Duodenal mucosa (tissue), 2 donors: ENCODE measurements around the gene ADGRD2.

Experiments used
- H3K27ac ChIP-seq: one replicate; pipeline ENCODE4 v1.7.0; 2013; ENCODE audit warnings: low read depth, low read length
- H3K27me3 ChIP-seq, 2 donors: one replicate each; pipeline ENCODE4 v1.7.0; 2013; ENCODE audit warnings: low read length in 2 of 2, control low read depth in 1 of 2; ENCODE audit not compliant: insufficient read depth in 2 of 2, control insufficient read depth in 1 of 2
- H3K36me3 ChIP-seq, 2 donors: one replicate each; pipeline ENCODE4 v1.7.0; 2013; ENCODE audit warnings: low read length in 2 of 2, control low read depth in 1 of 2; ENCODE audit not compliant: insufficient read depth in 2 of 2, control insufficient read depth in 1 of 2
- H3K4me1 ChIP-seq, 2 donors: one replicate each; pipeline ENCODE4 v1.7.0; 2013; ENCODE audit warnings: low read length in 2 of 2, control low read depth in 1 of 2; ENCODE audit not compliant: insufficient read depth in 2 of 2, control insufficient read depth in 1 of 2
- H3K4me3 ChIP-seq, 2 donors: one replicate each; pipeline ENCODE4 v1.7.0; 2013; ENCODE audit warnings: low read length in 2 of 2, low read depth in 1 of 2
- H3K9ac ChIP-seq, 2 donors: one replicate each; pipeline ENCODE4 v1.7.0; 2013; ENCODE audit warnings: low read length in 2 of 2, low read depth in 1 of 2
- H3K9me3 ChIP-seq, 2 donors: one replicate each; pipeline ENCODE4 v1.7.0; 2013; ENCODE audit warnings: low read length in 2 of 2, control low read depth in 1 of 2; ENCODE audit not compliant: control insufficient read depth in 1 of 2

ADGRD2 gene

DNA sequence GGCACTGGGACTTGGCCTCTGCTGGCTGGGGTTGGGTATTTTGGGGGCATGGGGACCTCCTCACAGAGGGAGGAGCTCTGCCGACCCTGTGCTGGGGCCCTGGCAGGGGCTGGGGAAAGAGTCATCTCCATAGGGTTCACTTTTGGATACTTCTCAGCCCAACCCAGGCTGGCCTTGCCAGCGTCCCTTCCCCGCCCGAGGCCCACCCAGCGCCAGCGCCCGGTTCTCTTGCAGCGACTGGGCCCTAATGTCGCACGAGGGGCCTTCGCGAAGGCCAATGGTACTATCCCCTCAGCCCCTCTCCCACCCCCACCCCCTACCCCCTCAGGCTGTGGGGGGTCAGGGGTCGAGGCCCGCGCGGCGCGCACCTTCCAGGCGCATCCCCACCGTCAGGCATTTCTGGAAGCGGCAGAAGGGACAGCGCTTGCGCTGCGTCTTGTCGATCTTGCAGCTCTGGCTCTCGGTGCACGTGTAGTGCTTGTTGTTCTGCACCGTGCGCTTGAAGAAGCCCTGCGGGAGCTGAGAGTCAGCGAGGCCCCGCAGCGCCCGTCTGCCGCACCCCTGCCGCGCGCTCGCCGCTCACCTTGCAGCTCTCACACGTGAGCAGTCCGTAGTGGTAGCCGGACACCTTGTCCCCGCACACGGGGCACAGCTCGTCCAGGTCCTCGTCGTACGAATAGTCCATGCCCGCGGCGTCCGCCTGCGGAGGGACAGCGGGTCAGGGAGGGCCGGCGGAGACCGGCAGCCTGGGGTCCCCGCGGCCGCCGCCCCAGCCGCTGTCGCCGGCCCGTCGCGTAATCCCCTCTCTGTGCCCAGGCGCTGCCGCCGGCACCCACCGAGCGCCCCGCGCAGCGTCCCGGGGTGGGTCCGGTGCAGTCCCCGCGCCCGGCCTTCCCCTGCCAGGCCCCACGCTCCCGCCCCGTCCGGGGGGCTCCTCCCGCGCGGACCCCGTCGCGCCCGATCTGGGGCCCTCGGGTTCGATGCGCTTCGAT lies 52.8 kb downstream of the ADGRD2 start:
- no peak overlapping the region for H3K4me3 ChIP-seq
- H3K36me3 ChIP-seq = no peaks in the 10 kb centered on the region
- H3K9me3 ChIP-seq = no peaks in the 10 kb centered on the region
- no peak overlapping the region for H3K9ac ChIP-seq
- H3K4me1 ChIP-seq = peaks cover 0 to 4% of the 10 kb centered on the region in 2 donors
- H3K27me3 ChIP-seq = peaks cover 36 to 58% of the 10 kb centered on the region in 2 donors
- H3K27ac ChIP-seq = no peak overlapping the region

DNA sequence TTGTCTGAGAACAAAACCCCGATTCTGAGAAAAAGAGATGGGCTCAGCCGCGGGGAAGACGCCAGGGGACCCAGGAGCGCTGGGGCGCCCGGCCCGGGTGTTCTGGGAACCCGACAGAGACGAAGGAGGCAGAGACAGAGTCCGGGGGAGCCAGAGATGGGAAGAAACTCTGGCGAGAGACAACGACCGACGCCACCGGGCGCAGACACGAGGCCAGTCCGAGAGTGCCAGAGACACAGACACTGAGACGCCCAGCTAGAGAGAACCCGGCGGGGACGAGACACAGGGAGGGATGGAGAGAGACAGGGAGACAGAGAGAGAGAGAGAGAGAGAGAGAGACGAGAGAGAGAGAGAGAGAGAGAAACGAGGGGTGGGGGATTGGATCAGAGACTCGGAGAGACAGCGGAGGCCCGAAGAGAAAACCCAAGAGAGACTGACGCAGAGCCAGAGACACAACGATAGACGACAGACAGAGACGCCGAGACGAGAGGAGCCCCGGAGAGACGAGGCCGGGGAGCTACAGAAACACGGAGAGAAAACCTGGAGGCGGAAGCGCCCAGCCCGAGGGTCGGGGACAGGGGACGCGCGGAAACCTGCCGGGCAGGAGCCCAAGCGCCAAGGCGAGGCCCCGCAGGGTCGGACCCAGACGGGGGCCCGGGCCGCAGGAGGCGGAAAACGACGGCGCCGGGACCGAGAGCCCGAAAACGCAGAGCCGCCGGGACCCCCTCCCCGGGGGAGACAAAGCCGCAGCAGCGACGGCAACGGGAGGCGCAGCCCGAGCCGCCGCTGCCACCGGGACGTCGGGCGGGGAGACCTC lies 53.7 kb downstream of the ADGRD2 start:
- Histone ChIP-seq H3K9me3 (no peaks in the 10 kb centered on the region), H3K27ac (no peak overlapping the region), H3K4me1 (peaks cover 0 to 4% of the 10 kb centered on the region in 2 donors), H3K36me3 (no peaks in the 10 kb centered on the region), H3K27me3 (peaks cover 36 to 58% of the 10 kb centered on the region in 2 donors), H3K4me3 (peak overlapping the region in 1 of 2 donors; percentile 10), H3K9ac (no peak overlapping the region)

DNA sequence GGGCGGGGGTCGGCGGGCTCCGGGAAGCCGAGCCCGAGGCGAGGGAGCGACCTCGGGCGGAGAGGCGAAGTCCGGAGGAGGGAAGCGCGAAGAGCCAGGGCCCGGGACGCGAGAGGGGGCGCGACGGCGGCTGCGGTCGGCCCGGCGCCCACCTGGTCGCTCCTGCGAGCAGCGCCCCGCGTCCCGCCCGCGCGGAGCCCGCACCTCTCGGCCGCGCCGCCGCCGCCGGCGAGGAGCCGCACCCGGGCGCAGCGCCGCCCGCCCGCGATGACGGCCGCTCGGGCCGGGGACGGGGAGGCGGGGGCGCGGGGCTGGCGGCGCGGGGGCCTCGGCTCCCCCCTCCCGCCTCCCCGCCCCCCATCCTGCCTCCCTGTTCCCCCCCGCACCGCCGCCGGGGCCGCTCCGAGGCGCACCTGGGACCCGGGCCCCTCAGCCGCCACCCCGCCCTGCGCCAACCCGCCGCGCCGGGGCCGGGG lies 54.3 kb downstream of the ADGRD2 start:
- Histone ChIP-seq H3K27ac (no peak overlapping the region), H3K27me3 (peaks cover 36 to 56% of the 10 kb centered on the region in 2 donors), H3K36me3 (no peaks in the 10 kb centered on the region), H3K4me1 (peaks cover 0 to 4% of the 10 kb centered on the region in 2 donors), H3K9me3 (no peaks in the 10 kb centered on the region), H3K9ac (no peak overlapping the region), H3K4me3 (no peak overlapping the region)

DNA sequence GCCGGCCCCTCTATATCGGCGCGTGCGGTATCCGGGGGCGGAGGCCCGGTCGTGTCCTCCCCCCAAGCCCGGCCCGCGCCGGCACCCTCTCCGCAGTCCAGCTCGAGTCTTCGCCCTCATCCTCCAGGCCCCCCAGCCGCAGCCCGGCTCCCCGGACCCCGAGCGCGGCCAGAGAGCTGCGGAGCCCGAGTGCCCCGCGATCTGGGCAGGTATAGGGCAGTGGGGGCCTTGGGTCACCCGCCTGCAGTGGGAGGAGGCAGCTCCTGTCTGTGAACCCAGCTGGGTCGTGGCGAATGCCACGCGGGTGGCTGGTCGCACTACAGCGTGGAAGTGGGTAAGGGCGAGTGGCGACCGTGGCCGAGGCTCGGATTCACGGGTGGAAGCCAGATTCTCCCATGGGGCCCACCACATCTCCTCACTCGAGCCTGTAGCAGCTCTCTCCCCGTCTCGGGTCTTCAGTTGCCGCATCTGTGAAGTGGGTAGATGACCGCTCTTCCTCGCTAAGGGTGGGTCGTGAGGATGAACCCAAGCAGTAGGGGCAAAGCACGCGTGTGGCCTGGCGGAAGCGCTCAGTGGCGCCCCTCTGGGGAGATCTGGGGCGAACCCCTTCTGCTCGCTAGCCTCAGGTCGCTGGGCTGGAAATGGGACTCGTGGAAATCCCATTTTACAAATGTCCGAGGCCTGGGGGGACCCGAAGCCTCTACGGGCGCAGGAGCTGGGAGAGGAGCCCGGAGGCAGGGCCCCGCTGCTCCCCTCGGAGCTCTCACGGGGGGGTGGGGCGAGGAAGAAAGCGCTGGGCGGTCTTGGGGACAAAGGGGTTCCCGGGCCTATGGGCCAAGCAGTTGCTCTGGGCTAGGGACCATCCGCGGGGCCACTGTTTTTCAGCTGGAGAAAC lies 55.0 kb downstream of the ADGRD2 start:
- H3K27ac ChIP-seq = no peak overlapping the region
- H3K4me1 ChIP-seq = peaks cover 0 to 4% of the 10 kb centered on the region in 2 donors
- H3K27me3 ChIP-seq = peaks cover 36 to 52% of the 10 kb centered on the region in 2 donors
- H3K4me3 ChIP-seq = no peak overlapping the region
- H3K9me3 ChIP-seq = no peaks in the 10 kb centered on the region
- H3K9ac ChIP-seq = no peak overlapping the region
- no peaks in the 10 kb centered on the region for H3K36me3 ChIP-seq

DNA sequence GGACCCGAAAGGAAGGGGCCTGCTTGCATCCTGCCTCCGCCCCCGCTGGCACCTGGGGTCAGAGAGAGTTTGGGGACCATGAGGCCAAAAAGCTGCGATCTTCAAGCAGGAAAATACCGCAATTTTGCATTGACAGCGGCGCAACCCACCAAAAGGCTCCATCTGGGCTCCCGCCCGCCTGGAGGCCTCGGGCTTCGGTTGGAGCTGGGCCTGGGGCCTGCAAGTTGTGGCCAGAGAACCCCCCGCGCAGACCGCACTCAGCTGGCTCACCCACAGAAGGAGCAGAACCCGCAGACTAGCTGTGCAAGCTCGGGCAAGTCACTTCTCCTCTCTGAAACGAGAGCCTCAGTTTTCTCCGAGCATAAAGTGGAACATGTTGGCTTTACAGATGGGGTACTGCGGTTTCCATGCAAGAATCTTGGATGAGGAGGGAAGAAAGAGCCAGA lies 55.7 kb downstream of the ADGRD2 start:
- no peak overlapping the region for H3K27ac ChIP-seq
- no peaks in the 10 kb centered on the region for H3K36me3 ChIP-seq
- no peak overlapping the region for H3K4me3 ChIP-seq
- no peaks in the 10 kb centered on the region for H3K9me3 ChIP-seq
- H3K27me3 ChIP-seq = peaks cover 36 to 46% of the 10 kb centered on the region in 2 donors
- peaks cover 0 to 4% of the 10 kb centered on the region in 2 donors for H3K4me1 ChIP-seq
- H3K9ac ChIP-seq = no peak overlapping the region

DNA sequence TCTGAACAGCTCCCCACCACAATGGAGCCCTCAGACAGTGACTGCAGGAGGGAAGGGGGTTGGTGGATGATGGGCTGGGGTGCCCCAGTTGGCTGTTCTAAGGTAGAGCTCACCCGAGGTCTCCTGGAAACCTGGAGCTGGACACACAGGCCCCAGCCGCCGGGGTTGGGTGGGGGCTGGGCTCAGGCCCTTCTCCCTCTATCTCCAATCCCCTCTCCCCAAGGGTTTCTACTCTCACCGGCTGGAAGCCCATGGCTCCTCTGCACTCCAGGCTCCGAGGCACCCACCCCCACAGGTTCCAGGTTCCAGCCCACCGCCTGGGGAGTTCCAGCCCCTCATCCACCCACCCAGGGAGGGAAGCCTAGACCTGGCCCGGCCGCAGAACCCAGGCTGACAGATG lies 56.2 kb downstream of the ADGRD2 start:
- H3K36me3 ChIP-seq = no peaks in the 10 kb centered on the region
- H3K9ac ChIP-seq = no peak overlapping the region
- no peak overlapping the region for H3K27ac ChIP-seq
- H3K27me3 ChIP-seq = peaks cover 33 to 41% of the 10 kb centered on the region in 2 donors
- peaks cover 0 to 4% of the 10 kb centered on the region in 2 donors for H3K4me1 ChIP-seq
- H3K4me3 ChIP-seq = no peak overlapping the region
- no peaks in the 10 kb centered on the region for H3K9me3 ChIP-seq

DNA sequence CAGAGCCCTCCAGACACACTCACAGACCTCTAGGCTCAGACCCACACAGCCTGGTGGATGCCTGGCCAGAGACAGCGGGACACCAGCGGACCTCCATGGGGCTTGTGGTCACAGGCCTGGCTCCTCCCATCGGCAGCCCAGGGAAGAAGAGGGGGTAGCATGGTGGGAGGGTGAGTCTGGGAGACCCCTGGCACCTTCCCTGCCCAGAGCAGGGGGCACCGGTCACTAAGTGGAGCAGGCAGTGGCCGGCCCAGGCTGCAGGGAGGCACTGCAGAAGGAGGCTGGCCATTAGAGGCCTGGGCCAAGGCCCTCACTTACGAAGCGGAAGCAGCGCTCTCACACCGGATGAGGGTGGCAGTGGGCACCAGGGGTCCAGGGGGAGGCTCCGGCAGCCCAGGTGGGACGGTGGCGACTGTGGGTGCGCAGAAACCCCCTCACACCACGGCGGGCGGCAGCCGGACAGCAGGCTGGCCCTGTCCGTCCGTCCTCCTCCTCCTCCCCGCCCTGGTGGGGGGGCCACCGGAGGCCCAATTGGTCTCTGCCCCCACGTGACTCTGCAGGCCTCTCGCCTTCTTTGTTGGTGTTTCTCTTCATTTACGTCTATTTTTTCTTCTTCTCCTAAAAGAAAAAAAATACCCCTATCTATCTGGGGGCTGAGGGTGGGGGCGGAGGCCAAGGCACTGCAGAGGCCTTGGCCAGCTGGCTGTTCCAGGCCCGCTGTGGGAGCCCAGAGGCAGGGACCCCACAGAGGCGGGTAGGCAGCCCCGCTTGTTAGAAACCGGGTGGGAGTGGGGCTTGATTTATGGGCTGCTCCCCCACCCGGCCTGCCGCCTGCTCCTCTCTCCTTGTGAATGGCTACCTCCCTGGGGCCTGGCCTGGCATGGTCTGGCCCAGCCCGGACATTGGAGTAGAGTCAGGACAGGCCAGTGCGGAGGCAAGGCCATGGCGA lies 57.0 kb downstream of the ADGRD2 start, which contains the start of gene NR5A1:
TSS of gene NR5A1 (minus strand) at position 469 of the 949 bp plus-strand sequence. CDS start 4,004 bp downstream, outside the sequence.
- no peaks in the 10 kb centered on the region for H3K9me3 ChIP-seq
- H3K9ac ChIP-seq = no peak within 1 kb of the TSS
- no peak within 1 kb of the TSS for H3K27ac ChIP-seq
- peaks cover 0 to 11% of the 10 kb centered on the region in 2 donors for H3K4me1 ChIP-seq
- H3K36me3 ChIP-seq = no peaks in the 10 kb centered on the region
- peaks cover 27 to 34% of the 10 kb centered on the region in 2 donors for H3K27me3 ChIP-seq
- no peak within 1 kb of the TSS for H3K4me3 ChIP-seq

DNA sequence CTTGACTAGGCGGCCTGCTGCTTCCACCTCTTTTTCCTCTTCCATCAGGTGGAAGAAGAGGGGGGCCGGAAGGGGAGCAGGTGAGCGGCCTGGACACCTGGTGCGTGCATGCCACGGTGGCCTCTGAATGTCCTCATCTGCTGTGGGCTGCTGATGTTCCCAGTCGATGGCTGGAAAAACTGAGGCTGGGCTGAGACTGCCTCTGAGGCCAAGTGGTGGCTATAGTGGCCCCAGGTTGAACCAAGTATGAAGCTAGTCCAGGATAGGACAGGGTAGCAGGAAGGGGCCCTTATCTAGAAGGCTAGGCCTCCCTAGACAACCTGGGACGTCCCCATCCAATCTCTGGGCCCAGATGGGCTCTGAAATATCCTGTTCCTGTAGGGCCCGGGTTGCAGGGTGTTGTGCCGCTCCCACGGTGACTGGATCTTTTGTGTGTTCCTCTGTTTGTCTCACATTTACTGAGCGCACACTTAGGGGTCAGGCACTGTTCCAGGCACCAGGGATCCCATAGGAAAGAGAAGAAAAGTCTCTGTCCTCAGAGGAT lies 57.7 kb downstream of the ADGRD2 start:
- Histone ChIP-seq H3K9ac (no peak overlapping the region), H3K4me1 (peaks cover 0 to 11% of the 10 kb centered on the region in 2 donors), H3K27me3 (peaks cover 26 to 27% of the 10 kb centered on the region in 2 donors), H3K4me3 (no peak overlapping the region), H3K27ac (no peak overlapping the region), H3K9me3 (no peaks in the 10 kb centered on the region), H3K36me3 (no peaks in the 10 kb centered on the region)
